ENCODE results near the gene SLC40A1. TPM values are rescaled to one million over a fixed set of nuclear protein-coding genes. Genes with fewer than 3 reads are reported as not detected.
A peak's percentile ranks its signal among the peaks of the same experiment; 100 is the strongest.

Gene SLC40A1
- total and polyA plus RNA-seq, 2 donors (not counting 1 experiment from before 2014, with no cell fraction given), result 17.2 to 97.4 TPM

DNA sequence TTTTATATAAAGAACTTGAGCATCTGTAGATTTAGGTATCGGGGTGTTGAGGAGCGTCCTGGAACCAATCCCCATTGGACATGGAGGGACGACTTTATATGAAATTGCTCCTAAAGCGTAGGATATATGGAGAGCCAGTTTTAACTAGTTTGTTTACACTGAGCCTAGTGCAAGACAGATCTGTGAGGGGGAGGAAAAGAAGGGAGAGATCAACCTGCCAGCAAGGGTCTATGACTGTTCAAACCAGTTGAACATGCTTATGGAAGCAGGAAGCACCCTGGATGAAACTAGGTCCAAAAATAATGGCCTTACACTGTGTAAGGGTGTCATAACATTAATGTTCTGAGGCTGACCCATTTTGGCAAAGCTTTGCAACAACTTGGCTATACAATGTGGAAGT lies 34.0 kb upstream of the SLC40A1 start:
- TF ChIP-seq, protein P1, sequence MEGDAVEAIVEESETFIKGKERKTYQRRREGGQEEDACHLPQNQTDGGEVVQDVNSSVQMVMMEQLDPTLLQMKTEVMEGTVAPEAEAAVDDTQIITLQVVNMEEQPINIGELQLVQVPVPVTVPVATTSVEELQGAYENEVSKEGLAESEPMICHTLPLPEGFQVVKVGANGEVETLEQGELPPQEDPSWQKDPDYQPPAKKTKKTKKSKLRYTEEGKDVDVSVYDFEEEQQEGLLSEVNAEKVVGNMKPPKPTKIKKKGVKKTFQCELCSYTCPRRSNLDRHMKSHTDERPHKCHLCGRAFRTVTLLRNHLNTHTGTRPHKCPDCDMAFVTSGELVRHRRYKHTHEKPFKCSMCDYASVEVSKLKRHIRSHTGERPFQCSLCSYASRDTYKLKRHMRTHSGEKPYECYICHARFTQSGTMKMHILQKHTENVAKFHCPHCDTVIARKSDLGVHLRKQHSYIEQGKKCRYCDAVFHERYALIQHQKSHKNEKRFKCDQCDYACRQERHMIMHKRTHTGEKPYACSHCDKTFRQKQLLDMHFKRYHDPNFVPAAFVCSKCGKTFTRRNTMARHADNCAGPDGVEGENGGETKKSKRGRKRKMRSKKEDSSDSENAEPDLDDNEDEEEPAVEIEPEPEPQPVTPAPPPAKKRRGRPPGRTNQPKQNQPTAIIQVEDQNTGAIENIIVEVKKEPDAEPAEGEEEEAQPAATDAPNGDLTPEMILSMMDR (conservative IDR thresholded peaks at IDR 0.05 in 1 of 2, IDR thresholded peaks at IDR 0.05 in 1 of 2; ENCODE audit: low read depth in 1 of 2, low read length in 2 of 2), result no peak
- no peak for TF ChIP-seq EZH2 (IDR thresholded peaks at IDR 0.05; ENCODE audit: low read length, missing control alignments)

DNA sequence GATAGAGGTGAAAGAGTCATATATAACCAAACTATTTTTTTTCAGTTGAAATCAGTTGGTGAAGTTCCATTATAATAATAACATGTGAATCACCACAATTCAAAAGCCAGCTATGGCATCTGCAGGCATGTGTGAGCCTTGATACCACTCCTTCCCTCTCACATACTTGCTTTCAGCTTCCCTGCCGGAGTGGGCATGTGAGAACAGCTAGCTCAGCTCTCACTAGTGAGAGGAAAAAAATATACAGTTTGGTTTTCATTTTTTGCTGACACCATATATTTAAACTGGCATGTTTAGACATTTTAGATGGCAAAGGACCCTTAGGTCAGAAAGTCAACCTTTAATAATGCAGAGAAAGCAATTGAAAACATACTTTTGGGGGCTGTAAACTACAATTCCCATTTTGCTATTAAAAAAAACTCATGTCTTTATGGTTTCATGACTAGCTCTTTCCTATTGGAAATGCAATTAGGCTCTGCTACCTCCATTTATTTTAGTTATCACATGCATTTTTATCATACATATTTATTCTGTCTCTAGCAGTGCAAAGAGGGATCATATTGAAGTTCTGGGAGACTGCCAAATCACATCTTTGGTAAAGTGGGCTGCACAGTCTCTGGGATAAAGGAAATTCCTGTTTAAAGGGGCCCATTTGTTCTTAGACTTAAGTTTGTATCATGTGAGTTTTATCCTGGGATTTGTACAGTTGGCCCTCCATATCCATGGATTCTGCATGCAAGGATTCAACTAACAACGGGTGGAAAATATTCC lies 33.2 kb upstream of the SLC40A1 start:
- H3K27me3 ChIP-seq (ENCODE audit: control insufficient read depth, insufficient read depth, low read length), result no peaks in the 10 kb centered on the region
- H3K79me2 ChIP-seq (ENCODE audit: control insufficient read depth, insufficient read depth, low read length), result no peaks in the 10 kb centered on the region
- DNase-seq (ENCODE audit: low read depth in 2 of 2), result peak; percentile 53 to 68
- peak overlapping the region in 2 of 4 experiments; percentile 46 to 54 for H3K4me3 ChIP-seq (replicated peaks in 1 of 4; ENCODE audit: control extremely low read depth in 1 of 4, insufficient read depth in 1 of 4, low read depth in 3 of 4, low read length in 4 of 4)
- H2AFZ ChIP-seq (ENCODE audit: low read length), result no peak overlapping the region
- peak overlapping the region; percentile 36 for H3K4me2 ChIP-seq (ENCODE audit: extremely low read depth, insufficient read depth, low read length)
- no peaks in the 10 kb centered on the region for H4K20me1 ChIP-seq (ENCODE audit: control insufficient read depth, extremely low read depth, insufficient read depth, low read length)
- H3K36me3 ChIP-seq (ENCODE audit: control insufficient read depth, insufficient read depth, low read length), result no peaks in the 10 kb centered on the region
- no peaks in the 10 kb centered on the region for H3K9me3 ChIP-seq (ENCODE audit: control insufficient read depth, insufficient read depth, low read depth, low read length)
- peak overlapping the region; percentile 49 for H3K27ac ChIP-seq (ENCODE audit: insufficient read depth, low read length)
- TF ChIP-seq, protein P1 (conservative IDR thresholded peaks at IDR 0.05 in 1 of 2, IDR thresholded peaks at IDR 0.05 in 1 of 2; ENCODE audit: low read depth in 1 of 2, low read length in 2 of 2), result no peak
- TF ChIP-seq EZH2 (IDR thresholded peaks at IDR 0.05; ENCODE audit: low read length, missing control alignments), result no peak
- peaks cover 10% of the 10 kb centered on the region for H3K4me1 ChIP-seq (ENCODE audit: control insufficient read depth, extremely low read depth, insufficient read depth, low read length)
- H3K9ac ChIP-seq (ENCODE audit: insufficient read depth, low read length), result no peak overlapping the region

More for the DNA sequence above, 34.0 kb upstream of the SLC40A1 start:
- Histone ChIP-seq H3K4me3 (replicated peaks in 1 of 4; ENCODE audit: control extremely low read depth in 1 of 4, insufficient read depth in 1 of 4, low read depth in 3 of 4, low read length in 4 of 4) (no peak overlapping the region), H3K9me3 (ENCODE audit: control insufficient read depth, insufficient read depth, low read depth, low read length) (no peaks in the 10 kb centered on the region), H3K4me2 (ENCODE audit: extremely low read depth, insufficient read depth, low read length) (no peak overlapping the region), H3K27me3 (ENCODE audit: control insufficient read depth, insufficient read depth, low read length) (no peaks in the 10 kb centered on the region), H3K36me3 (ENCODE audit: control insufficient read depth, insufficient read depth, low read length) (no peaks in the 10 kb centered on the region), H2AFZ (ENCODE audit: low read length) (no peak overlapping the region), H4K20me1 (ENCODE audit: control insufficient read depth, extremely low read depth, insufficient read depth, low read length) (no peaks in the 10 kb centered on the region), H3K9ac (ENCODE audit: insufficient read depth, low read length) (no peak overlapping the region), H3K4me1 (ENCODE audit: control insufficient read depth, extremely low read depth, insufficient read depth, low read length) (peaks cover 8% of the 10 kb centered on the region), H3K79me2 (ENCODE audit: control insufficient read depth, insufficient read depth, low read length) (no peaks in the 10 kb centered on the region), H3K27ac (ENCODE audit: insufficient read depth, low read length) (no peak overlapping the region)
- no peak for DNase-seq (ENCODE audit: low read depth in 2 of 2)

DNA sequence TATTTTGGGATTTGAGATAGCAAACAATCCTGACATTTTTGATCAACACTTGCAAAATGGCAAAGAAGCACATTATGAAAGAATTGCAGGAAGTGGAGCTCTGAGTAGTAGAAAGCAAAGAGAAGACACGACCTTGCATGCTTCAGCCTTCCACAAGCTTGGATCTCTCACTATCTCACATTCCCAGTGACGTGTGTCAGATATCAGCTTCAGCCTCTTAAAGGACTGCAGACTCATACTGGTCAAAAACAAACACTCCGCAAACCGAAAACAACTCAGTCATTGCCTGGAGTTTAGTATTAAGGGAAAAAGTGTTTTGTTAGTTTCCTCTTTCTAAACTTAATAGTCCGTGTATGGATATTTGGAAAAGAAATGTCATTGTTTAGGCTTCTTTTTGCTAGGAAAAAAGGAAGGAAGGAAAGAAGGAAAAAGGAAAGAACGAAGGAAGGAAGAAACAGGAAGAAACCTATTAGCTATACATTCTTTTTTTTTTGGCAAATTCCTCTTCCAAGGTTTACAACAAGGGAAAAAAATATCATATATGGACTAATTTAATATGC lies 32.6 kb upstream of the SLC40A1 start:
- TF ChIP-seq EZH2 (IDR thresholded peaks at IDR 0.05; ENCODE audit: low read length, missing control alignments), result no peak
- TF ChIP-seq, protein P1 (conservative IDR thresholded peaks at IDR 0.05 in 1 of 2, IDR thresholded peaks at IDR 0.05 in 1 of 2; ENCODE audit: low read depth in 1 of 2, low read length in 2 of 2), result no peak
- H3K79me2 ChIP-seq (ENCODE audit: control insufficient read depth, insufficient read depth, low read length), result no peaks in the 10 kb centered on the region
- no peaks in the 10 kb centered on the region for H4K20me1 ChIP-seq (ENCODE audit: control insufficient read depth, extremely low read depth, insufficient read depth, low read length)
- H2AFZ ChIP-seq (ENCODE audit: low read length), result no peak overlapping the region
- H3K27ac ChIP-seq (ENCODE audit: insufficient read depth, low read length), result peak overlapping the region; percentile 49
- H3K4me3 ChIP-seq (replicated peaks in 1 of 4; ENCODE audit: control extremely low read depth in 1 of 4, insufficient read depth in 1 of 4, low read depth in 3 of 4, low read length in 4 of 4), result peak overlapping the region in 3 of 4 experiments; percentile 3 to 54 (median 46)
- H3K4me2 ChIP-seq (ENCODE audit: extremely low read depth, insufficient read depth, low read length), result peak overlapping the region; percentile 36
- no peaks in the 10 kb centered on the region for H3K36me3 ChIP-seq (ENCODE audit: control insufficient read depth, insufficient read depth, low read length)
- no peaks in the 10 kb centered on the region for H3K9me3 ChIP-seq (ENCODE audit: control insufficient read depth, insufficient read depth, low read depth, low read length)
- DNase-seq (ENCODE audit: low read depth in 2 of 2), result peak; percentile 88 to 93
- H3K9ac ChIP-seq (ENCODE audit: insufficient read depth, low read length), result no peak overlapping the region
- H3K27me3 ChIP-seq (ENCODE audit: control insufficient read depth, insufficient read depth, low read length), result no peaks in the 10 kb centered on the region
- H3K4me1 ChIP-seq (ENCODE audit: control insufficient read depth, extremely low read depth, insufficient read depth, low read length), result peaks cover 12% of the 10 kb centered on the region
